Jurkat, Clone E6-1 (cell line): ENCODE results near the gene NAA15.
"Not testable (repeated sequence)": the region's sequence is repeated elsewhere in the genome, so short reads cannot be mapped to it uniquely, and the experiment has no call there.

Experiments
- DNase-seq: peaks from one replicate; pipeline ENCODE4 v3.0.0-alpha.2; 2011; ENCODE audit warnings: low read depth, low spot score
- H3K4me3 ChIP-seq: 2 replicates; pipeline ENCODE4 v1.5.1; 2011; ENCODE audit warnings: mild to moderate bottlenecking, low read length, control low read depth, moderate library complexity

Gene NAA15

DNA sequence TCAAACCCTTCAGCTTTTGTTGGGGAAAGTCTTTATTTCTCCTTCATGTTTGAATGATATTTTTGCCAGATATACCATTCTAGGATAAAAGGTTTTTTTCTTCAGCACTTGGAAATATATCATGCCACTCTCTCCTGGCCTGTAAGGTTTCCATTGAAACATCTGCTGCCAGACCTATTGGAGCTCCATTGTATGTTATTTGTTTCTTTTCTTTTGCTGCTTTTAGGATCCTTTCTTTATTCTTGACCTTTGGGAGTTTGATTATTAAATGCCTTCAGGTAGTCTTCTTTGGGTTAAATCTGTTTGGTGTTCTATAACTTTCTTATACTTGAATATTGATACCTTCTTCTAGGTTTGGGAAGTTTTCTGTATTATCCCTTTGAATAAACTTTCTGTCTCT is 167.5 kb downstream of the NAA15 start:
- not testable (repeated sequence) for DNase-seq, H3K4me3 ChIP-seq

DNA sequence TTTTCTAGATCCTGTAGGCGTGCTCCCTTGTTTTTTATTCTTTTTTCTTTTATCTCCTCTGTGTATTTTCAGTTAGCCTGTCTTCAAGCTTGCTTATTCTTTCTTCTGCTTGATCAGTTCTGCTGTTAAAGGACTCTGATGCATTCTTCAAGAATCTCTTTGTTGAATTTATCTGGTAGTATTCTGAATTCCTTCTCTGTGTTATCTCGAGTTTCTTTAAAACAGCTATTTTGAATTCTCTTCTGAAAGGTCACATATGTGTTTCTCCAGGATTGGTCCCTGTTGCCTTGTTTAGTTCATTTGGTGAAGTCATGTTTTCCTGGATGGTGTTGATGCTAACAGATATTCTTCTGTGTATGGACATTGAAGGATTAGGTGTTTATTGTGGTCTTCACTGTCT is 167.9 kb downstream of the NAA15 start:
- H3K4me3 ChIP-seq, result no peak overlapping the region
- DNase-seq, result no peak
